Stimulated activated memory B cell treated with anti-CD40 and anti-IgM and Interleukin-4, amounts not matched to agents 10 μg/mL and 1 μg/mL and 100 μg/mL, for 72 hours (primary cell): ENCODE data around the gene ADAMTS3.
A peak's percentile ranks its signal among the peaks of the same experiment; 100 is the strongest.
"Not testable (repeated sequence)": the region's sequence is repeated elsewhere in the genome, so short reads cannot be mapped to it uniquely, and the experiment has no call there.

Source experiments
- ATAC-seq: fragments of 150-1000 bp; cut with Tn5 transposase; 2 replicates; pipeline ENCODE4 v1.10.0; 2021
- H3K27ac Mint-ChIP-seq: one replicate; pipeline ENCODE4 v1.8.0; 2022; ENCODE audit warnings: mild to moderate bottlenecking, mixed read lengths
- H3K27me3 Mint-ChIP-seq: one replicate; pipeline ENCODE4 v1.8.0; 2022; ENCODE audit warnings: mixed read lengths
- H3K36me3 Mint-ChIP-seq: one replicate; pipeline ENCODE4 v1.8.0; 2022; ENCODE audit warnings: mixed read lengths
- H3K4me1 Mint-ChIP-seq: one replicate; pipeline ENCODE4 v1.8.0; 2022; ENCODE audit warnings: mixed read lengths
- H3K4me3 Mint-ChIP-seq: one replicate; pipeline ENCODE4 v1.8.0; 2022; ENCODE audit warnings: mild to moderate bottlenecking, moderate library complexity, mixed read lengths
- H3K9me3 Mint-ChIP-seq: one replicate; pipeline ENCODE4 v1.8.0; 2022; ENCODE audit warnings: mixed read lengths

ADAMTS3 gene

DNA sequence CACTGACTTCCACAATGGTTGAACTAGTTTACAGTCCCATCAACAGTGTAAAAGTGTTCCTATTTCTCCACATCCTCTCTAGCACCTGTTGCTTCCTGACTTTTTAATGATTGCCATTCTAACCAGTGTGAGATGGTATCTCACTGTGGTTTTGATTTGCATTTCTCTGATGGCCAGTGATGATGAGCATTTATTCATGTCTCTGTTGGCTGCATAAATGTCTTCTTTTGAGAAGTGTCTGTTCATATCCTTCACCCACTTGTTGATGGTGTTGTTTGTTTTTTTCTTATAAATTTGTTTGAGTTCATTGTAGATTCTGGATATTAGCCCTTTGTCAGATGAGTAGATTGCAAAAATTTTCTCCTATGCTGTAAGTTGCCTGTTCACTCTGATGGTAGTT, 143.1 kb downstream of the ADAMTS3 start:
- H3K27me3 Mint-ChIP-seq, H3K4me3 Mint-ChIP-seq, H3K36me3 Mint-ChIP-seq, H3K4me1 Mint-ChIP-seq, H3K9me3 Mint-ChIP-seq, ATAC-seq, H3K27ac Mint-ChIP-seq: not testable (repeated sequence)

- ATAC-seq, result no peak
- no peaks in the 10 kb centered on the region for H3K4me1 Mint-ChIP-seq
- no peak overlapping the region for H3K27ac Mint-ChIP-seq
- no peaks in the 10 kb centered on the region for H3K36me3 Mint-ChIP-seq
- no peak overlapping the region for H3K4me3 Mint-ChIP-seq
- no peaks in the 10 kb centered on the region for H3K9me3 Mint-ChIP-seq
- H3K27me3 Mint-ChIP-seq, result no peaks in the 10 kb centered on the region
Observed at GRCh38 chr4:72424006-72424405, 145.0 kb downstream of the ADAMTS3 start.

GRCh38 chr4:72422416-72422815, 146.6 kb downstream of the ADAMTS3 start:
- no peaks in the 10 kb centered on the region for H3K27me3 Mint-ChIP-seq
- no peak for ATAC-seq
- H3K4me3 Mint-ChIP-seq, result no peak overlapping the region
- H3K4me1 Mint-ChIP-seq, result no peaks in the 10 kb centered on the region
- H3K27ac Mint-ChIP-seq, result no peak overlapping the region
- no peaks in the 10 kb centered on the region for H3K9me3 Mint-ChIP-seq
- H3K36me3 Mint-ChIP-seq, result no peaks in the 10 kb centered on the region

DNA sequence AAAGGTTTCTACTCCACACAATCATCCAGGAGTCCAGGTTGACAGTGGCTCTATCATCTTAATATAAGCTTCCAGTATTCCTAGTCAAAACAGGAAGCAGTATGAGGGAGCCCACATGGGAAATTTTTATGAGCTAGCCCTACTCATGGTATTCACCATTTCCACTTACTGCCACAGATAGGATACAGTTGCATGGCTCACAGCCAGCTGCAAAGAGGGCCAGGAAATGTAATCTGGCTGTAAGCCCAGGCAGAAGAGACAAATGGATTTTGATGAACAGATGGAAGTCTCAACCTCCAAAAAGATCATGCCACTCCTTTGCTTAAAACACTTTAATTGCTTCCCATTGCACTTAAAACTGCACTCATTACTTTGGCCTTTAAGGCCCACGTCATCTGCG, 150.6 kb downstream of the ADAMTS3 start:
- Mint-ChIP-seq H3K36me3 (no peaks in the 10 kb centered on the region), H3K27me3 (no peaks in the 10 kb centered on the region), H3K4me1 (no peaks in the 10 kb centered on the region), H3K27ac (no peak overlapping the region), H3K9me3 (no peaks in the 10 kb centered on the region), H3K4me3 (no peak overlapping the region)
- no peak for ATAC-seq

DNA sequence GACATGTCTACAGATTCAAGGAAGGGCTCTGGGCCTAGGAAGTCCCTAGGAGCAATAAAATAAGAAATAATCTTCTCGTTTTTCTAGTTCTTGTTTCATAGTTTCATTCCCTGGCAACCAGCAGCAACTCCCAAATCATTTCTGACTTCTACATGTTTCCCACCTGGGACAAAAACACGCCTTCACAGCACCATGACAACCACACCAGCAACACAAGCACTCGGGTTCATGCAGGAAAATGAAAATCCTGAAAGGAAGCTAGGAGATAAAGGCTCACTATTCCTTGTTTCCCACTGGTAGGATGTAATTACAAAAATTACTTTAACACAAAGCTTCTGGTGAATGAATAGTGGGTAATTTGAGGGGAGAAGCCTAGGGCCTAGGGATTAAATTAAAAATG, 158.9 kb downstream of the ADAMTS3 start:
- Mint-ChIP-seq H3K4me1 (no peaks in the 10 kb centered on the region), H3K4me3 (no peak overlapping the region), H3K9me3 (no peaks in the 10 kb centered on the region), H3K27ac (no peak overlapping the region), H3K36me3 (no peaks in the 10 kb centered on the region), H3K27me3 (no peaks in the 10 kb centered on the region)
- no peak for ATAC-seq

GRCh38 chr4:72408568-72408967, 160.5 kb downstream of the ADAMTS3 start:
- H3K36me3 Mint-ChIP-seq, result no peaks in the 10 kb centered on the region
- H3K4me1 Mint-ChIP-seq, result no peaks in the 10 kb centered on the region
- no peak overlapping the region for H3K4me3 Mint-ChIP-seq
- no peak for ATAC-seq
- no peaks in the 10 kb centered on the region for H3K9me3 Mint-ChIP-seq
- H3K27me3 Mint-ChIP-seq, result no peaks in the 10 kb centered on the region
- H3K27ac Mint-ChIP-seq, result no peak overlapping the region

GRCh38 chr4:72405417-72405816, 163.6 kb downstream of the ADAMTS3 start:
- Mint-ChIP-seq H3K36me3 (no peaks in the 10 kb centered on the region), H3K27ac (no peak overlapping the region), H3K4me3 (no peak overlapping the region), H3K4me1 (no peaks in the 10 kb centered on the region), H3K27me3 (no peaks in the 10 kb centered on the region), H3K9me3 (no peaks in the 10 kb centered on the region)
- no peak for ATAC-seq

GRCh38 chr4:72397314-72397713, 171.7 kb downstream of the ADAMTS3 start:
- no peaks in the 10 kb centered on the region for H3K4me1 Mint-ChIP-seq
- no peaks in the 10 kb centered on the region for H3K9me3 Mint-ChIP-seq
- no peak for ATAC-seq
- H3K36me3 Mint-ChIP-seq, result no peaks in the 10 kb centered on the region
- H3K4me3 Mint-ChIP-seq, result no peak overlapping the region
- H3K27ac Mint-ChIP-seq, result no peak overlapping the region
- H3K27me3 Mint-ChIP-seq, result no peaks in the 10 kb centered on the region

- Mint-ChIP-seq H3K36me3 (no peaks in the 10 kb centered on the region), H3K4me1 (no peaks in the 10 kb centered on the region), H3K4me3 (no peak overlapping the region), H3K9me3 (no peaks in the 10 kb centered on the region), H3K27ac (no peak overlapping the region), H3K27me3 (no peaks in the 10 kb centered on the region)
- ATAC-seq, result no peak
Observed at GRCh38 chr4:72394012-72394663, 174.9 kb downstream of the ADAMTS3 start.

DNA sequence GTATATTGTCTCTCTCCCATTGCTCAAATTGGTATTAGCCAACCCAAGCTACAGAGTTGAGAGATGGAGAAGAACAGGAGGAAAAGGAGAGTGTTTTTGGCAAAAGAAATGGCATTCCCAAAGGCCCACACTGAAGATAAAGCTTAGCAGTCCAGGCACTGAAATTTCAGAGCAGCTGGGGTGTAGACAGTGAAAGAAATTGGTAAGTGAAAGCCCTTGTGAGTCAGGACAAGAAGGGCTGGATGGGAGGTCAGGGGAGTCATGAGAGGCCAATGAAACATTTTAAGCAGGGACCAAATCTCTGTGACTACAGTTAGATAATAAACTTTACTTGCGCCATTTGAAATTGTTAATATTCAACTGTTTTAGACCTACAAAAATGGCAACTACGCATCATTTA, 177.7 kb downstream of the ADAMTS3 start:
- no peaks in the 10 kb centered on the region for H3K27me3 Mint-ChIP-seq
- H3K4me3 Mint-ChIP-seq, result no peak overlapping the region
- no peak overlapping the region for H3K27ac Mint-ChIP-seq
- no peak for ATAC-seq
- H3K4me1 Mint-ChIP-seq, result no peaks in the 10 kb centered on the region
- no peaks in the 10 kb centered on the region for H3K36me3 Mint-ChIP-seq
- no peaks in the 10 kb centered on the region for H3K9me3 Mint-ChIP-seq

- no peaks in the 10 kb centered on the region for H3K27me3 Mint-ChIP-seq
- H3K4me3 Mint-ChIP-seq, result no peak overlapping the region
- ATAC-seq, result no peak
- H3K4me1 Mint-ChIP-seq, result no peaks in the 10 kb centered on the region
- H3K9me3 Mint-ChIP-seq, result no peaks in the 10 kb centered on the region
- H3K27ac Mint-ChIP-seq, result no peak overlapping the region
- no peaks in the 10 kb centered on the region for H3K36me3 Mint-ChIP-seq
Observed at GRCh38 chr4:72390409-72390808, 178.6 kb downstream of the ADAMTS3 start.

DNA sequence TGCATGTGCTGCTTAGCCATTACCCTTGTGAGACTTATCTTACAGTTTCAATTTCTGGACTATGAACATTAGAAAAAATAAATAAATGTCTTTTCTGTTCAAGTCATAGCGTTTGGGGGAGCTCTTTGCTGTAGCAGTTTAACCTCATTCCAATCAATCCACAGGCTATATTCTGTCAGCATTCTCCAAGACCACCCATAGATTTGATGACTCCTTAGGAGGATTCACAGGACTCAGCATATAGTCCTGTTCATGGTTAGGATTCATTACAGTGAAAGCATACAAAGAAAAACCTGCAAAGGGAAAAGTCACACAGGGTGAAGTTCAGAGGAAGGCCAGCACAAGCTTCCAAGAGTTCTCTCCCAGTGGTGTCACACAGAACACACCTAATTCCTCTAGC, 180.5 kb downstream of the ADAMTS3 start:
- no peaks in the 10 kb centered on the region for H3K9me3 Mint-ChIP-seq
- H3K4me3 Mint-ChIP-seq, result no peak overlapping the region
- H3K36me3 Mint-ChIP-seq, result no peaks in the 10 kb centered on the region
- H3K4me1 Mint-ChIP-seq, result no peaks in the 10 kb centered on the region
- H3K27ac Mint-ChIP-seq, result no peak overlapping the region
- H3K27me3 Mint-ChIP-seq, result no peaks in the 10 kb centered on the region
- no peak for ATAC-seq

DNA sequence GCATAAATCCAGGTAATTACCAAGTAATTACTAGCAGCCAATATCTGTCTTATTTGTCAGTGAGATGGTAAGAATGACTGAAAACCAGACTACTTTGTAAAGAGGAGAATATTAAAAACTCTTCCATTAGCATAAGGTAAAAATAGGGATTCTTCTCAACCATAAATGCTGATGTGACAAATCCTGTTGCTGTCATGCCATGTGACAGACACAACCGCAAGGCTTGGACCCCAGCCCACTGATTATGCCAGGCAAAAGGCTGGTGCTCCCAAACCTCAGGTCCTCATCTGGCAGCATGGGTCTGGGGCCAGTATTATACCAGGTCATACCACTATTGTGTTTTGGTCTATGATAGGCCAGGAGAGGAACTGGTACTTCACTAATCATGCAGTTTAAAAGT, 181.1 kb downstream of the ADAMTS3 start:
- Mint-ChIP-seq H3K4me3 (no peak overlapping the region), H3K4me1 (no peaks in the 10 kb centered on the region), H3K9me3 (no peaks in the 10 kb centered on the region), H3K27me3 (no peaks in the 10 kb centered on the region), H3K36me3 (no peaks in the 10 kb centered on the region), H3K27ac (no peak overlapping the region)
- ATAC-seq, result peak; percentile 20

GRCh38 chr4:72383439-72383838, 185.6 kb downstream of the ADAMTS3 start:
- Mint-ChIP-seq H3K36me3 (no peaks in the 10 kb centered on the region), H3K27me3 (no peaks in the 10 kb centered on the region), H3K9me3 (no peaks in the 10 kb centered on the region), H3K4me1 (no peaks in the 10 kb centered on the region), H3K27ac (no peak overlapping the region), H3K4me3 (no peak overlapping the region)
- ATAC-seq, result no peak

GRCh38 chr4:72378901-72379300, 190.1 kb downstream of the ADAMTS3 start:
- no peaks in the 10 kb centered on the region for H3K9me3 Mint-ChIP-seq
- no peak overlapping the region for H3K27ac Mint-ChIP-seq
- no peak overlapping the region for H3K4me3 Mint-ChIP-seq
- no peaks in the 10 kb centered on the region for H3K4me1 Mint-ChIP-seq
- peak; percentile 42 for ATAC-seq
- H3K36me3 Mint-ChIP-seq, result no peaks in the 10 kb centered on the region
- no peaks in the 10 kb centered on the region for H3K27me3 Mint-ChIP-seq

DNA sequence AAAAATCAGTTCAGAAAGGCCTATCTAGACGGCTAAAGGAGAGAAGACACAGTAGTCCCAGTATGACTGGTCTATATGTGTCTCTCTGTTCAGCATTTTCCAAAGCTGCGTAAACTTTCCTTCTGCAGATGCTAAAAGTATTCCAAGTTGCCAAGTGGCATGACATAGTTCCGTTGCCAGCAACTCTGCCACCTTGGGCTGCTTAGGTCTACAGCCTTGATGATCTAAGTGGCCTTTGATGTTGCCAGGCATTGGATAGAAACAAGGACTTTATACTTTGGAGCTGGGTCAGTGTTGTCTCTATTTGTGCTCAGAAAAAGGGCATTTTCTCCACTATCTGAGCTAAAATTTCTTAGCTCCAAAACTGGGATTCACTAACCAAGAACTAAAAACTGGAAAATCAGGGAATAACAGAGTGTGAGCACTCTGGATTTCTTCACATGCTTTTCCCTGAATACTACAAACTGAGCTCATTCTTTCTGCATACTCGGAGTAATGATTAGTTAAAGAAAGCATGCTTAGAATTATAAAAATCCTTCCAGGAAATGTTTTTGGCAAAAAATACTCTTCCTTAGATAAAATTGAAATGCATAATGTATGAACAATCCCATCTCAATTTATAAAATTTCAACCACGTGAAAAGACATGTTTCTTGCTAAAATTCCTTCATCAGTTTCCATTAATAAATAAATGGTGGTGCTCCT, 191.4 kb downstream of the ADAMTS3 start:
- H3K27ac Mint-ChIP-seq, result no peak overlapping the region
- H3K36me3 Mint-ChIP-seq, result no peaks in the 10 kb centered on the region
- no peaks in the 10 kb centered on the region for H3K4me1 Mint-ChIP-seq
- H3K27me3 Mint-ChIP-seq, result no peaks in the 10 kb centered on the region
- no peak for ATAC-seq
- no peaks in the 10 kb centered on the region for H3K9me3 Mint-ChIP-seq
- H3K4me3 Mint-ChIP-seq, result no peak overlapping the region
